A549 (cell line): ENCODE measurements around the gene ARHGAP26. TPM values are rescaled to one million over a fixed set of nuclear protein-coding genes. Genes with fewer than 3 reads are reported as not detected.

Experiments used
- ATAC-seq, 2 experiments: fragments of 200-7000 bp in 1 of 2; fragments of >200 bp in 1 of 2; cut with Nextera tagmentation in 1 of 2; cut with Tn5 transposase in 1 of 2; 3 replicates each; pipeline versions ENCODE4 v1.8.0 to v1.9.1; 2018 to 2020; ENCODE audit warnings: mild to moderate bottlenecking in 1 of 2, moderate library complexity in 1 of 2
- CTCF ChIA-PET: fragments of 300-600 bp; sonication (Branson Sonifier 250); formaldehyde crosslinking; extraction: SDS; loops from one replicate; lab custom pipeline; 2021; ENCODE audit warnings: antibody characterized with exemption, inconsistent platforms; lab: Yijun Ruan, JAX
- POLR2A ChIA-PET: fragments of 350-600 bp; formaldehyde crosslinking; extraction: SDS; loops from one replicate; lab custom pipeline; 2021; ENCODE audit warnings: antibody characterized with exemption, inconsistent platforms; lab: Yijun Ruan, JAX
- DNase-seq, 2 experiments: peaks; one replicate each; pipeline versions ENCODE4 v3.0.0 to v3.0.0-alpha.2; 2011 to 2016; ENCODE audit warnings: low read depth in 1 of 2, low spot score in 1 of 2
- FAIRE-seq: peaks from 2 replicates; lab custom pipeline; 2011; peaks lifted over from hg19 to GRCh38; lab: Jason Lieb, UNC
- H3K27ac ChIP-seq, 2 experiments: fragments of >200 bp; sonication (Bioruptor Twin); formaldehyde crosslinking; 3 replicates each; pipeline ENCODE4 v1.5.1; 2016 to 2017
- H3K4me1 ChIP-seq: fragments of >200 bp; sonication (Bioruptor Twin); formaldehyde crosslinking; 3 replicates; pipeline ENCODE4 v1.6.1; 2016
- H3K4me2 ChIP-seq: fragments of >200 bp; sonication (Bioruptor Twin); formaldehyde crosslinking; 3 replicates; pipeline ENCODE4 v1.6.1; 2016
- H3K4me3 ChIP-seq: fragments of >200 bp; sonication (Bioruptor Twin); formaldehyde crosslinking; 3 replicates; pipeline ENCODE4 v1.5.1; 2016
- H3K9me3 ChIP-seq: fragments of >200 bp; sonication (Bioruptor Twin); formaldehyde crosslinking; 3 replicates; pipeline ENCODE4 v1.6.1; 2016
- BHLHE40 ChIP-seq: IDR thresholded peaks from 2 replicates; pipeline ENCODE4 v1.6.1; 2012; ENCODE audit warnings: low read depth, low read length, inconsistent platforms
- CHD2 ChIP-seq: fragments of 150-350 bp; IDR thresholded peaks from 2 replicates; pipeline ENCODE4 v1.6.1; 2014; ENCODE audit warnings: low read length; ENCODE audit not compliant: partially characterized antibody
- GATA3 ChIP-seq: IDR thresholded peaks from 2 replicates; pipeline ENCODE4 v1.6.1; 2012; ENCODE audit warnings: borderline replicate concordance
- JUN ChIP-seq, 2 experiments: fragments of >200 bp; sonication (Bioruptor Twin); formaldehyde crosslinking; IDR thresholded peaks; 2 replicates in 1 of 2; 3 replicates in 1 of 2; pipeline ENCODE4 v1.6.1; 2016 to 2017
- PHF8 ChIP-seq: fragments of 200-600 bp; sonication (generic); IDR thresholded peaks from 2 replicates; pipeline ENCODE4 v1.6.1; 2016; ENCODE audit warnings: low read depth, mild to moderate bottlenecking, antibody characterized with exemption, moderate library complexity, borderline replicate concordance
- POLR2A ChIP-seq: IDR thresholded peaks from 2 replicates; pipeline ENCODE4 v1.6.1; 2012; ENCODE audit warnings: mild to moderate bottlenecking, low read length
- RAD21 ChIP-seq, 2 experiments: fragments of >200 bp in 1 of 2; sonication (Bioruptor Twin) in 1 of 2; formaldehyde crosslinking in 1 of 2; IDR thresholded peaks in 1 of 2; conservative IDR thresholded peaks in 1 of 2; 2 replicates in 1 of 2; 3 replicates in 1 of 2; pipeline ENCODE4 v1.6.1; 2012 to 2018; ENCODE audit warnings: inconsistent platforms in 1 of 2
- RFX5 ChIP-seq: fragments of 450-650 bp; IDR thresholded peaks from 2 replicates; pipeline ENCODE4 v1.7.1; 2014; ENCODE audit warnings: antibody characterized with exemption, mild to moderate bottlenecking, moderate library complexity
- RNF2 ChIP-seq: fragments of 200-600 bp; sonication (generic); IDR thresholded peaks from 2 replicates; pipeline ENCODE4 v1.6.1; 2016; ENCODE audit warnings: low read depth, mild to moderate bottlenecking, antibody characterized with exemption, moderate library complexity, borderline replicate concordance
- SMC3 ChIP-seq: fragments of >200 bp; sonication (Bioruptor Twin); formaldehyde crosslinking; IDR thresholded peaks from 3 replicates; pipeline ENCODE4 v1.6.1; 2018; ENCODE audit warnings: inconsistent platforms
- TFCP2L1 ChIP-seq: fragments of 250-450 bp; sonication (Bioruptor Pico); IDR thresholded peaks from 2 replicates; pipeline ENCODE4 v1.5.0; 2021; ENCODE audit warnings: mild to moderate bottlenecking
- ZNF302 ChIP-seq: fragments of 250-450 bp; sonication (Bioruptor Pico); IDR thresholded peaks from 2 replicates; pipeline ENCODE4 v1.9.0; 2021; ENCODE audit warnings: inconsistent platforms, mild to moderate bottlenecking, moderate library complexity
- WGBS: methylation state at CpG from one replicate; pipeline ENCODE4 v1.1.6; 2017; ENCODE audit errors: missing lambda C conversion rate; 5-methylcytosine and 5-hydroxymethylcytosine counted together
- polyA minus RNA-seq: library from RNA; depleted of rRNA, polyadenylated mRNA; stranded (reverse); fragments of >200 nt; gene quantifications from 2 replicates; pipeline ENCODE4 v1.2.3, GENCODE V29; 2011; rRNA and poly(A)+ RNA removed
- polyA plus RNA-seq, 4 experiments: library from polyadenylated mRNA; depleted of rRNA in 3 of 4; stranded (reverse); fragments of >200 nt; fragmentation: RNase III in 1 of 4; extraction: RNeasy Plus Mini Kit Qiagen cat#74134 plus additional on column Dnase treatment in 1 of 4; gene quantifications; 2 replicates in 3 of 4; 3 replicates in 1 of 4; pipeline ENCODE4 v1.2.3, GENCODE V29; 2011 to 2017
- TF ChIP-seq, protein P1 (sequence below): fragments of >200 bp; sonication (Bioruptor Twin); formaldehyde crosslinking; IDR thresholded peaks from 3 replicates; pipeline ENCODE4 v1.6.1; 2016
- TF ChIP-seq, protein P2 (sequence below): IDR thresholded peaks from 2 replicates; pipeline ENCODE4 v1.6.1; 2012; ENCODE audit warnings: low read depth, borderline replicate concordance
- TF ChIP-seq, protein P3 (sequence below): fragments of >200 bp; sonication (Bioruptor Twin); formaldehyde crosslinking; IDR thresholded peaks from 3 replicates; pipeline ENCODE4 v1.5.1; 2016
- TF ChIP-seq, protein P4 (sequence below): fragments of 250-450 bp; sonication (Bioruptor Pico); IDR thresholded peaks from 2 replicates; pipeline ENCODE4 v1.5.0; 2021; ENCODE audit warnings: mild to moderate bottlenecking, moderate library complexity, borderline replicate concordance
- TF ChIP-seq, protein P5 (sequence below): fragments of 450-650 bp; IDR thresholded peaks from 2 replicates; pipeline ENCODE4 v1.6.1; 2014; ENCODE audit warnings: antibody characterized with exemption

The ARHGAP26 gene, protein sequence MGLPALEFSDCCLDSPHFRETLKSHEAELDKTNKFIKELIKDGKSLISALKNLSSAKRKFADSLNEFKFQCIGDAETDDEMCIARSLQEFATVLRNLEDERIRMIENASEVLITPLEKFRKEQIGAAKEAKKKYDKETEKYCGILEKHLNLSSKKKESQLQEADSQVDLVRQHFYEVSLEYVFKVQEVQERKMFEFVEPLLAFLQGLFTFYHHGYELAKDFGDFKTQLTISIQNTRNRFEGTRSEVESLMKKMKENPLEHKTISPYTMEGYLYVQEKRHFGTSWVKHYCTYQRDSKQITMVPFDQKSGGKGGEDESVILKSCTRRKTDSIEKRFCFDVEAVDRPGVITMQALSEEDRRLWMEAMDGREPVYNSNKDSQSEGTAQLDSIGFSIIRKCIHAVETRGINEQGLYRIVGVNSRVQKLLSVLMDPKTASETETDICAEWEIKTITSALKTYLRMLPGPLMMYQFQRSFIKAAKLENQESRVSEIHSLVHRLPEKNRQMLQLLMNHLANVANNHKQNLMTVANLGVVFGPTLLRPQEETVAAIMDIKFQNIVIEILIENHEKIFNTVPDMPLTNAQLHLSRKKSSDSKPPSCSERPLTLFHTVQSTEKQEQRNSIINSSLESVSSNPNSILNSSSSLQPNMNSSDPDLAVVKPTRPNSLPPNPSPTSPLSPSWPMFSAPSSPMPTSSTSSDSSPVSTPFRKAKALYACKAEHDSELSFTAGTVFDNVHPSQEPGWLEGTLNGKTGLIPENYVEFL
- 19.1 and 29.8 TPM in 2 replicates for polyA plus RNA-seq (2011; rRNA removed)
- 4.2 and 4.5 TPM in 2 replicates for polyA plus RNA-seq (2012; cell fraction: cytosol; rRNA removed)
- polyA plus RNA-seq (2012; cell fraction: nucleus; rRNA removed): 8.9 and 9.7 TPM in 2 replicates
- 6.6 to 8.1 TPM (median 7.5 TPM) in 3 replicates for polyA plus RNA-seq (2017; fragmentation: RNase III; extraction: RNeasy Plus Mini Kit Qiagen cat#74134 plus additional on column Dnase treatment)
- polyA minus RNA-seq: 81.7 and 91.3 TPM in 2 replicates

DNA sequence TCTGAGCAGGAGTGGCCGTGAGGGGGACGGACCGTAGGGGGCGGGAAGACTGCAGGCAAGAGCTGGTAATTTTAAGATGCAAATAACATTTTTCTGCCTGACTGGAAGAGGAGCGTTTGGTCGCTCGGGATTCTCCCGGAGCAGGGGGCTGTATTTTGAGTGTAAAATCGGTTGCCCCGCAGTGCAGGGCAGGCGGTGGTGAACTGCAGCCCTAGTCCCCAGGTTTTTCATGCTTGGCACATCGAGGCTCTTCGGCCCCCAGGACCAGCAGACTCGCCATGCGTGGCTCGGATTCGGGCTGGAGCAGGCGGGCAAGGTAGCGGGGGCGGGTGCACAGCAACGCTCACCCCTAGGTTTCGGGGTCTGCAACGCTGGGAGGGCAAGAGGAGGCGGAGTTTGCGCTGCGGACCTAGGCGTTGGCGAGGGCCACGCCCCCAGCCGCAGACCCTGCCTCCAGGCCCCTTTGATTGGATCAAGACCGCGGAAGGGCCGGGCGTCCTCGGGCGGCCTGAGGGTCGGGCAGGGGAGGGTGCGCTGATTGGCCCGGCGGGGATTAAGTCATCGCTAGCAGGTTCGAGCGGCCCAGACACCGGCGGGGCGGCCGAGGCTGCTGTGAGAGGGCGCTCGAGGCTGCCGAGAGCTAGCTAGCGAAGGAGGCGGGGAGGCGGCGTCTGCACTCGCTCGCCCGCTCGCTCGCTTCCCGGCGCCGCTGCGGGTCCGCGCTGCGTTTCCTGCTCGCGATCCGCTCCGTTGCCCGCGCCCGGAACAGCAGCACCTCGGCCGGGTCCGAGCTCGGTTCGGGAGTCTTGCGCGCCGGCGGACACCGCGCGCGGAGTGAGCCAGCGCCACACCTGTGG, at the start of gene ARHGAP26:
ARHGAP26 (plus strand) TSS at position 585 of the 857 bp plus-strand sequence. CDS start 385 bp downstream, outside the sequence.
- under 1% methylated on average over 12 of the region's 87 CpGs for WGBS
- peak within 1 kb of the TSS; percentile 72 to 86 for H3K27ac ChIP-seq
- no peak for FAIRE-seq
- TF ChIP-seq, protein P1, sequence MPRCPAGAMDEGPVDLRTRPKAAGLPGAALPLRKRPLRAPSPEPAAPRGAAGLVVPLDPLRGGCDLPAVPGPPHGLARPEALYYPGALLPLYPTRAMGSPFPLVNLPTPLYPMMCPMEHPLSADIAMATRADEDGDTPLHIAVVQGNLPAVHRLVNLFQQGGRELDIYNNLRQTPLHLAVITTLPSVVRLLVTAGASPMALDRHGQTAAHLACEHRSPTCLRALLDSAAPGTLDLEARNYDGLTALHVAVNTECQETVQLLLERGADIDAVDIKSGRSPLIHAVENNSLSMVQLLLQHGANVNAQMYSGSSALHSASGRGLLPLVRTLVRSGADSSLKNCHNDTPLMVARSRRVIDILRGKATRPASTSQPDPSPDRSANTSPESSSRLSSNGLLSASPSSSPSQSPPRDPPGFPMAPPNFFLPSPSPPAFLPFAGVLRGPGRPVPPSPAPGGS: no peak
- no peak for TF ChIP-seq RFX5
- TF ChIP-seq JUN (IDR thresholded peaks at IDR 0.05): peak in 1 of 2 experiments; percentile 0; a peak in 2 of 5 replicates
- TF ChIP-seq RNF2: no peak
- TF ChIP-seq SMC3: peak; percentile 40
- TF ChIP-seq RAD21 (conservative IDR thresholded peaks at IDR 0.05 in 1 of 2, IDR thresholded peaks at IDR 0.05 in 1 of 2): peak; percentile 52 to 66
- TF ChIP-seq TFCP2L1 (CRISPR knock-in tag): no peak
- 0 out of 2 replicates have a peak, but pooled peaks have one; percentile 18 for TF ChIP-seq PHF8
- TF ChIP-seq BHLHE40: no peak
- TF ChIP-seq POLR2A: peak; percentile 93
- TF ChIP-seq, protein P2, sequence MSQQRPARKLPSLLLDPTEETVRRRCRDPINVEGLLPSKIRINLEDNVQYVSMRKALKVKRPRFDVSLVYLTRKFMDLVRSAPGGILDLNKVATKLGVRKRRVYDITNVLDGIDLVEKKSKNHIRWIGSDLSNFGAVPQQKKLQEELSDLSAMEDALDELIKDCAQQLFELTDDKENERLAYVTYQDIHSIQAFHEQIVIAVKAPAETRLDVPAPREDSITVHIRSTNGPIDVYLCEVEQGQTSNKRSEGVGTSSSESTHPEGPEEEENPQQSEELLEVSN: peak; percentile 23; the same call in 1 of the 2 replicates
- TF ChIP-seq, protein P3, sequence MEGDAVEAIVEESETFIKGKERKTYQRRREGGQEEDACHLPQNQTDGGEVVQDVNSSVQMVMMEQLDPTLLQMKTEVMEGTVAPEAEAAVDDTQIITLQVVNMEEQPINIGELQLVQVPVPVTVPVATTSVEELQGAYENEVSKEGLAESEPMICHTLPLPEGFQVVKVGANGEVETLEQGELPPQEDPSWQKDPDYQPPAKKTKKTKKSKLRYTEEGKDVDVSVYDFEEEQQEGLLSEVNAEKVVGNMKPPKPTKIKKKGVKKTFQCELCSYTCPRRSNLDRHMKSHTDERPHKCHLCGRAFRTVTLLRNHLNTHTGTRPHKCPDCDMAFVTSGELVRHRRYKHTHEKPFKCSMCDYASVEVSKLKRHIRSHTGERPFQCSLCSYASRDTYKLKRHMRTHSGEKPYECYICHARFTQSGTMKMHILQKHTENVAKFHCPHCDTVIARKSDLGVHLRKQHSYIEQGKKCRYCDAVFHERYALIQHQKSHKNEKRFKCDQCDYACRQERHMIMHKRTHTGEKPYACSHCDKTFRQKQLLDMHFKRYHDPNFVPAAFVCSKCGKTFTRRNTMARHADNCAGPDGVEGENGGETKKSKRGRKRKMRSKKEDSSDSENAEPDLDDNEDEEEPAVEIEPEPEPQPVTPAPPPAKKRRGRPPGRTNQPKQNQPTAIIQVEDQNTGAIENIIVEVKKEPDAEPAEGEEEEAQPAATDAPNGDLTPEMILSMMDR: no peak; the same call in 1 of the 3 replicates
- no peaks in the 10 kb centered on the region for H3K9me3 ChIP-seq
- peak; percentile 93 to 95 for DNase-seq
- POLR2A ChIA-PET: interaction anchor here (0.6 to 2.9 kb wide), 8 partner anchors 10 to 104 kb away, joined by 3 to 11 read pairs (median 4); no protein-coding TSS in a partner anchor
- H3K4me2 ChIP-seq: peak within 1 kb of the TSS; percentile 93
- peak within 1 kb of the TSS; percentile 74 for H3K4me3 ChIP-seq
- ATAC-seq: peak; percentile 91 to 98
- H3K4me1 ChIP-seq: peaks cover 21% of the 10 kb centered on the region; the same call in 2 of the 3 replicates
- CTCF ChIA-PET: interaction anchor here (0.5 to 13.5 kb wide), 39 partner anchors 9 to 270 kb away, joined by 3 to 156 read pairs (median 5); no protein-coding TSS in a partner anchor

DNA sequence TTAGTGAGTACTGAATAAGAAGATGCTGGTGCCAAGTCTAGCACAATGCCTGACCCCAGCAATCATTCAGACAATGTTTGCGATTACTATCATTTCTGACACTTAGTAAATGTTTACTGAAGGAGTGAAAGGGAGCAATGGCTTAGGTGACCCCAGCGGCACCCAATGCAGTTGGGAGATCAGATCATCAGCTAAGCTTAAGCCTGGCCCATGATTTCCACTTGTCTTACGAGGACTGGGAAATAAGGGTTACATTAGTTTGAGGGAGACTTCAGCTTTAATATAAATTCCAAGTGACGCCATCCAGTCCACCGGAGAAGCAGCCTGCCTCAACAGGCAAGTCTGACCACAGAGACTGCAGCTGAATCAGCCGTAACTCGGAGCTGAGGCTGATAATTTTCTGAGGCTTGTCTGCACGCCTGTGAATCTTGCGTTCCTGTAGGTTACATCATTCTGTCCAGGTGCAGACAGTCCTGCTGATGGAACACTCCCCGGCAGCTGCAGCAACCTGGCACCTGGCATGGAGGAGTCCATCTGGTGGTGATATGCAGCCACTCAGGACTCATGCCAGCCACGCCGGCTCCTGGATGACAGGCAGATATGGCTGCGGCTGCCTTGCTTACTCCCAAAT, 49.4 kb upstream of the ARHGAP26 start:
- CTCF ChIA-PET: interaction anchor here (0.8 to 25.0 kb wide), 11 partner anchors 8 to 440 kb away, joined by 3 to 1307 read pairs (median 9); partner anchors contain the start of gene ARHGAP26
- peak overlapping the region; percentile 40 for H3K4me2 ChIP-seq
- TF ChIP-seq ZNF302 (CRISPR knock-in tag): no peak
- TF ChIP-seq SMC3: 0 out of 3 replicates have a peak, but pooled peaks have one; percentile 20
- TF ChIP-seq BHLHE40: no peak
- peak; percentile 84 for TF ChIP-seq GATA3
- TF ChIP-seq, protein P4, sequence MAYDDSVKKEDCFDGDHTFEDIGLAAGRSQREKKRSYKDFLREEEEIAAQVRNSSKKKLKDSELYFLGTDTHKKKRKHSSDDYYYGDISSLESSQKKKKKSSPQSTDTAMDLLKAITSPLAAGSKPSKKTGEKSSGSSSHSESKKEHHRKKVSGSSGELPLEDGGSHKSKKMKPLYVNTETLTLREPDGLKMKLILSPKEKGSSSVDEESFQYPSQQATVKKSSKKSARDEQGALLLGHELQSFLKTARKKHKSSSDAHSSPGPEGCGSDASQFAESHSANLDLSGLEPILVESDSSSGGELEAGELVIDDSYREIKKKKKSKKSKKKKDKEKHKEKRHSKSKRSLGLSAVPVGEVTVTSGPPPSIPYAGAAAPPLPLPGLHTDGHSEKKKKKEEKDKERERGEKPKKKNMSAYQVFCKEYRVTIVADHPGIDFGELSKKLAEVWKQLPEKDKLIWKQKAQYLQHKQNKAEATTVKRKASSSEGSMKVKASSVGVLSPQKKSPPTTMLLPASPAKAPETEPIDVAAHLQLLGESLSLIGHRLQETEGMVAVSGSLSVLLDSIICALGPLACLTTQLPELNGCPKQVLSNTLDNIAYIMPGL (CRISPR knock-in tag): no peak
- no peak for TF ChIP-seq CHD2
- TF ChIP-seq, protein P5, sequence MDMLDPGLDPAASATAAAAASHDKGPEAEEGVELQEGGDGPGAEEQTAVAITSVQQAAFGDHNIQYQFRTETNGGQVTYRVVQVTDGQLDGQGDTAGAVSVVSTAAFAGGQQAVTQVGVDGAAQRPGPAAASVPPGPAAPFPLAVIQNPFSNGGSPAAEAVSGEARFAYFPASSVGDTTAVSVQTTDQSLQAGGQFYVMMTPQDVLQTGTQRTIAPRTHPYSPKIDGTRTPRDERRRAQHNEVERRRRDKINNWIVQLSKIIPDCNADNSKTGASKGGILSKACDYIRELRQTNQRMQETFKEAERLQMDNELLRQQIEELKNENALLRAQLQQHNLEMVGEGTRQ: no peak
- no peaks in the 10 kb centered on the region for H3K9me3 ChIP-seq
- ATAC-seq: peak; percentile 43 to 60; a peak in 5 of 6 replicates
- DNase-seq: peak in 1 of 2 experiments; percentile 59
- no peak overlapping the region for H3K4me3 ChIP-seq
- WGBS: 32% methylated on average over 13 of the region's 13 CpGs
- no peak for FAIRE-seq
- POLR2A ChIA-PET: no interaction called here
- H3K27ac ChIP-seq: peak overlapping the region; percentile 5 to 30; a peak in 2 of 6 replicates
- H3K4me1 ChIP-seq: peaks cover 23% of the 10 kb centered on the region
